Endothelial cell of umbilical vein (primary cell): ENCODE results near the gene DKKL1. TPM values are rescaled to one million over a fixed set of nuclear protein-coding genes. Genes with fewer than 3 reads are reported as not detected.

Source experiments
- BruUV-seq: library from RNA; stranded (reverse); fragments of 400-500 nt; replicated peaks from 2 replicates; lab custom pipeline; 2021; lab: Mats Ljungman, UMichigan
- CTCF ChIA-PET: fragments of 300-600, 350-600 bp; sonication (Branson Sonifier 250); formaldehyde crosslinking; loops from one replicate; lab custom pipeline; 2021; ENCODE audit warnings: antibody characterized with exemption, inconsistent platforms; lab: Charles Lee
- POLR2A ChIA-PET: fragments of 300-600, 350-600 bp; sonication (Branson Sonifier 250); formaldehyde crosslinking; loops from one replicate; lab custom pipeline; 2021; ENCODE audit warnings: antibody characterized with exemption, inconsistent platforms; lab: Charles Lee
- DNase-seq: peaks from one replicate; pipeline ENCODE4 v3.0.0-alpha.2; 2011; ENCODE audit warnings: low read depth, low spot score
- FAIRE-seq: peaks from 2 replicates; lab custom pipeline; 2011; peaks lifted over from hg19 to GRCh38; lab: Jason Lieb, UNC
- H2AFZ ChIP-seq: 2 replicates; pipeline ENCODE4 v1.6.0; 2012; ENCODE audit warnings: low read depth, low read length, control low read depth, inconsistent platforms
- H3K27ac ChIP-seq: 2 replicates; pipeline ENCODE4 v1.5.1; 2011; ENCODE audit warnings: low read depth, mild to moderate bottlenecking, control low read depth, low read length, moderate library complexity; ENCODE audit not compliant: insufficient read depth
- H3K27me3 ChIP-seq, 2 experiments: 2 replicates each; pipeline versions ENCODE4 v1.6.0 to v1.6.1; 2011; ENCODE audit warnings: low read length in 2 of 2, mixed read lengths in 1 of 2; ENCODE audit not compliant: control insufficient read depth in 2 of 2, insufficient read depth in 2 of 2
- H3K36me3 ChIP-seq, 2 experiments: 2 replicates in 1 of 2; 3 replicates in 1 of 2; pipeline ENCODE4 v1.5.1; 2011; ENCODE audit warnings: low read length in 2 of 2, mild to moderate bottlenecking in 1 of 2, moderate library complexity in 1 of 2; ENCODE audit not compliant: control insufficient read depth in 2 of 2, insufficient read depth in 2 of 2; ENCODE audit errors: extremely low read depth in 1 of 2
- H3K4me1 ChIP-seq: 3 replicates; pipeline ENCODE4 v1.5.1; 2011; ENCODE audit warnings: mild to moderate bottlenecking, low read length; ENCODE audit not compliant: control insufficient read depth, insufficient read depth; ENCODE audit errors: extremely low read depth
- H3K4me2 ChIP-seq: 2 replicates; pipeline ENCODE4 v1.6.1; 2011; ENCODE audit warnings: low read length, control low read depth, mixed read lengths; ENCODE audit not compliant: insufficient read depth
- H3K4me3 ChIP-seq, 3 experiments: fragments of 200-600 bp in 1 of 3; sonication (generic), shearing (Covaris generic) in 1 of 3; replicated peaks in 1 of 3; 2 replicates each; pipeline ENCODE4 v1.5.1; 2011 to 2016; ENCODE audit warnings: control low read depth in 3 of 3, low read length in 3 of 3, mild to moderate bottlenecking in 2 of 3, inconsistent platforms in 1 of 3, low read depth in 1 of 3, moderate library complexity in 1 of 3; ENCODE audit not compliant: insufficient read depth in 1 of 3
- H3K79me2 ChIP-seq: 2 replicates; pipeline ENCODE4 v1.6.0; 2012; ENCODE audit warnings: low read length, inconsistent platforms; ENCODE audit not compliant: control insufficient read depth, insufficient read depth
- H3K9ac ChIP-seq: replicated peaks from 2 replicates; pipeline ENCODE3; 2011; ENCODE audit warnings: low read length, control low read depth; ENCODE audit not compliant: insufficient read depth; ENCODE audit errors: extremely low read depth
- H3K9me1 ChIP-seq: replicated peaks from 3 replicates; pipeline ENCODE4 v1.6.0; 2011; ENCODE audit warnings: mild to moderate bottlenecking, low read length; ENCODE audit not compliant: control insufficient read depth, insufficient read depth; ENCODE audit errors: extremely low read depth
- H3K9me3 ChIP-seq: replicated peaks from 2 replicates; pipeline ENCODE4 v1.5.1; 2012; ENCODE audit warnings: low read length, inconsistent platforms; ENCODE audit not compliant: control insufficient read depth, insufficient read depth
- H4K20me1 ChIP-seq: replicated peaks from 2 replicates; pipeline ENCODE3; 2011; ENCODE audit warnings: mild to moderate bottlenecking, low read length; ENCODE audit not compliant: control insufficient read depth, insufficient read depth; ENCODE audit errors: extremely low read depth
- CTCF ChIP-seq, 2 donors: IDR thresholded peaks; 1 replicate in 1 of 2; 2 replicates in 1 of 2; pipeline ENCODE4 v1.5.1; 2011; ENCODE audit warnings: low read length in 2 of 2, mild to moderate bottlenecking in 2 of 2, moderate library complexity in 2 of 2, control low read depth in 1 of 2, inconsistent platforms in 1 of 2, low read depth in 1 of 2; ENCODE audit not compliant: insufficient read depth in 1 of 2; ENCODE audit errors: extremely low read depth in 1 of 2
- EZH2 ChIP-seq: IDR thresholded peaks from 2 replicates; pipeline ENCODE4 v1.6.1; 2012; ENCODE audit warnings: borderline replicate concordance, low read depth, mild to moderate bottlenecking, moderate library complexity, low read length, inconsistent platforms; ENCODE audit not compliant: severe bottlenecking
- POLR2A ChIP-seq: IDR thresholded peaks from 2 replicates; pipeline ENCODE4 v1.6.1; 2012; ENCODE audit warnings: low read depth, mild to moderate bottlenecking, control low read depth, low read length
- dilution Hi-C: fragments of 300-500 bp; cut with MboI; formaldehyde crosslinking; loops from one replicate; pipeline ENCODE4 v1.15.0; 2019; ENCODE audit warnings: low sequenced_read_pairs; ENCODE audit not compliant: extremely low pct_ligation_motif_present
- intact Hi-C: fragments of 100-400 bp; cut with micrococcal nuclease; formaldehyde crosslinking; loops from one replicate; pipeline ENCODE4 v1.10.0; 2022
- polyA plus RNA-seq, 4 experiments: library from polyadenylated mRNA; depleted of rRNA in 3 of 4; stranded (reverse) in 3 of 4; unstranded in 1 of 4; fragments of >200 nt; gene quantifications; 2 replicates each; pipeline versions ENCODE4 v1.2.1 to v1.2.3, GENCODE V29; 2011 to 2012; ENCODE audit warnings: missing spikeins in 1 of 4
- total RNA-seq: library from RNA; stranded (reverse); gene quantifications from 2 replicates; pipeline ENCODE4 v1.2.3, GENCODE V29; 2021

The DKKL1 gene
- total and polyA plus RNA-seq, 2 donors (not counting 3 experiments of a cell fraction or from before 2014, with no cell fraction given), result 0.21 TPM; not detected in 1

- H2AFZ ChIP-seq, result peak overlapping the region; percentile 15
- no peaks in the 10 kb centered on the region for H3K79me2 ChIP-seq
- ChIA-PET POLR2A (no interaction called here), CTCF (interaction anchor here (1.0 kb wide), 1 partner anchor 11 kb away, joined by 3 read pairs; no protein-coding TSS in a partner anchor)
- no peak overlapping the region for H3K4me3 ChIP-seq
- dilution Hi-C loops (no loop called here), intact Hi-C loops (no loop called here)
- no peaks in the 10 kb centered on the region for H4K20me1 ChIP-seq
- H3K9me1 ChIP-seq, result no peaks in the 10 kb centered on the region
- H3K27ac ChIP-seq, result no peak overlapping the region
- TF ChIP-seq EZH2 (peak; percentile 80), POLR2A (no peak), CTCF (IDR thresholded peaks at IDR 0.05; ENCODE audit: extremely low read depth in 1 of 2, insufficient read depth in 1 of 2, low read depth in 1 of 2, low read length in 2 of 2) (peak; percentile 25 to 55)
- H3K36me3 ChIP-seq, result no peaks in the 10 kb centered on the region
- no peaks in the 10 kb centered on the region for H3K9me3 ChIP-seq
- DNase-seq (peak; percentile 28), FAIRE-seq (peak; percentile 26)
- H3K4me1 ChIP-seq, result no peaks in the 10 kb centered on the region
- no peak overlapping the region for H3K4me2 ChIP-seq
- BruUV-seq, result no TSS peak
- peaks cover 69 to 91% of the 10 kb centered on the region in 2 experiments for H3K27me3 ChIP-seq
- H3K9ac ChIP-seq, result no peak overlapping the region
Measured at GRCh38 chr19:49422407-49423070, 58.9 kb downstream of the DKKL1 start.
